ENCODE results near the gene VEZT.
"Not testable (repeated sequence)": the region's sequence is repeated elsewhere in the genome, so short reads cannot be mapped to it uniquely, and the experiment has no call there.

VEZT gene

GRCh38 chr12:95191060-95191696, 26.4 kb upstream of the VEZT start:
- ATAC-seq (ENCODE audit: low read depth) (no peak), DNase-seq (ENCODE audit: low spot score in 2 of 2) (no peak)
- H3K27me3 Mint-ChIP-seq = peaks cover 3% of the 10 kb centered on the region
- peaks cover 2% of the 10 kb centered on the region for H3K4me1 Mint-ChIP-seq
- H3K27ac Mint-ChIP-seq = no peak overlapping the region
- no peak overlapping the region for H3K4me3 Mint-ChIP-seq
- peaks cover 2% of the 10 kb centered on the region for H3K9me3 Mint-ChIP-seq
- peaks cover 3% of the 10 kb centered on the region for H3K36me3 Mint-ChIP-seq

DNA sequence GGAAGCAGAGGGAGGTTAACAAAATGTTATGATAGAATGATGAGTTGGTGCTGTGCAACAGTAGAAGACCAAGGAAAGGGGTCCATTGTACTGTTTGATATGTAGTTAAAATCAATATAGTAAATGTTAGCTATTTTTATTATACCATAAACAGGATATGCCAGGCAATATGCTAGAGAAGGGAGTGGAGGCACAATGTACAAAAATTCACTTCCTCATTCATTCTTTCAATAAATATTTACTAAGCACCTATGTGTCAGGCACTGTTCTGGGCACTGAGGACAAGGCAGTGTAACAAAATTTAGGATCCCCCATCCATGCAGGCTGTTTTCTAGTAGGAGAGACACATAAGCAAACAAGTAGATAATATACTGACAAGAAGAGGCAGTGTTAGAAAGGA, 25.3 kb upstream of the VEZT start:
- Mint-ChIP-seq H3K36me3 (peaks cover 3% of the 10 kb centered on the region), H3K4me1 (peaks cover 2% of the 10 kb centered on the region), H3K4me3 (no peak overlapping the region), H3K9me3 (peaks cover 2% of the 10 kb centered on the region), H3K27me3 (peaks cover 3% of the 10 kb centered on the region), H3K27ac (no peak overlapping the region)
- ATAC-seq (ENCODE audit: low read depth) = no peak
- DNase-seq (ENCODE audit: low spot score in 2 of 2) = no peak

DNA sequence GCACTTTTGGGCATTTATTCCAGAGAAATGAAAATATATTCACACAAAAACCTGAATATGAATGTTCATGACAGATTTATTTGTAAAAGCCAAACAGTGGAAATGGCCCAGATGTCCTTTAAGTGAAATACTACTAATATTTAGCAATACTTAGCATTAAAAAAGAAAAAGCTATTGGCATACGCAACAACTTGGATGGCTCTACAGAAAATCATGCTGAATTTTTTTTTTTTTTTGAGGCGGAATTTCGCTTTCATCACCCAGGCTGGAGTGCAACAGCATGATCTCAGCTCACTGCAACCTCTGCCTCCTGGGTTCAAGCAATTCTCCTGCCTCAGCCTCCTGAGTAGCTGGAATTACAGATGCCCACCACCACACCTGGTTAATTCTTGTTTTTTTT, 24.5 kb upstream of the VEZT start:
- no peak for ATAC-seq (ENCODE audit: low read depth)

GRCh38 chr12:95195122-95195521, 22.5 kb upstream of the VEZT start:
- Mint-ChIP-seq H3K4me1 (peaks cover 8% of the 10 kb centered on the region), H3K9me3 (peaks cover 2% of the 10 kb centered on the region), H3K27me3 (peaks cover 7% of the 10 kb centered on the region), H3K27ac (no peak overlapping the region), H3K36me3 (peaks cover 3% of the 10 kb centered on the region), H3K4me3 (no peak overlapping the region)
- ATAC-seq (ENCODE audit: low read depth) (no peak), DNase-seq (ENCODE audit: low spot score in 2 of 2) (no peak)

More for the DNA sequence above, 24.5 kb upstream of the VEZT start:
- no peak for DNase-seq (ENCODE audit: low spot score in 2 of 2)
- Mint-ChIP-seq H3K27ac (no peak overlapping the region), H3K4me1 (peaks cover 5% of the 10 kb centered on the region), H3K4me3 (no peak overlapping the region), H3K9me3 (peaks cover 2% of the 10 kb centered on the region), H3K27me3 (peaks cover 7% of the 10 kb centered on the region), H3K36me3 (peaks cover 3% of the 10 kb centered on the region)

DNA sequence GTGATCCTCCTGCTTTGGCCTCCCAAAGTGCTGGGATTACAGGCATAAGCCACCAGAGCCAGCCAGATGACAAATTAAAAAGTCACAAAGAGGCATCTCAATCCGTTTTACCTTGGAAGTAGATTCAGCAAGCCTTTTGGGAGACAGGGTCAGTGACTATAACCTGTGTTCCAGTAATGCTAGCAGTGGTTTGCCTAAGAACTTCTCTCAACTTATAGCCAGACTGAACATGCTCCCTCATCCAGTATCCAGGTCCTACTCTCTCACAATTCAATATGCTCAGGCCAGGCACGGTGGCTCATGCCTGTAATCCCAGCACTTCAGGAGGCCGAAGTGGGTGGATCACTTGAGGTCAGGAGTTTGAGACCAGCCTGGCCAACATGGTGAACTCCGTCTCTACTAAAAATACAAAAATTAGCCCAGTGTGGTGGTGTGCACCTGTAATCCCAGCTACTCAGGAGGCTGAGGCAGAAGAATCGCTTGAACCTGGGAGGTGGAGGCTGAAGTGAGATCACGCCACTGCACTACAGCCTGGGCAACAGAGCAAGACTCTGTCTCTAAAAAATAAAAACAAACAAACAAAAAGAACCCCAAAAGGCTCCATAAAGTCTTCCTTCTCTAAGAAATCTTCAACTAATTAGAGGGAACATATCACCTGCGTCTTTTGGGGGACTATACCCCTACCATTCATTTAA, 20.6 kb upstream of the VEZT start:
- H3K9me3 Mint-ChIP-seq; H3K4me3 Mint-ChIP-seq; H3K36me3 Mint-ChIP-seq; DNase-seq (ENCODE audit: low spot score in 2 of 2); H3K27me3 Mint-ChIP-seq; H3K27ac Mint-ChIP-seq; ATAC-seq (ENCODE audit: low read depth): not testable (repeated sequence)
- peaks cover 13% of the 10 kb centered on the region for H3K4me1 Mint-ChIP-seq

DNA sequence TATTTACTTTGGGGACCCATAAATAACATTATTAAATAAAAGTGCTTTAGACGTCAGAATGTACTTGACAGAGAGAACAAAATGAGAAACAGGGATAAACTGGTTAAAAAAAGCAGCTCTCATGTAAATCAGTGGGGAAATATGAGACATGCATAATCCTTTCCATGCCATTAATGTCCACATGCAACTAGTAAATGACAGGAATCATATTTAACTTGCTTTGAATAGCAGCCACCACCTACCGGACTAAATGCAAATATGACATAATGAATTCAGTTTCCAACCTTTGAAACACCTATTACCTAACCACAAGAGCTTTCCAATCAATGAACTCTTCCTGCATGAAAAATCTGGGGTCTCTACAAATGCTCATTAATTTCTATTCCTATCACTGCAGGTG, 20.0 kb upstream of the VEZT start:
- Mint-ChIP-seq H3K36me3 (no peaks in the 10 kb centered on the region), H3K27ac (peak overlapping the region; percentile 84), H3K27me3 (peaks cover 4% of the 10 kb centered on the region), H3K9me3 (no peaks in the 10 kb centered on the region), H3K4me3 (no peak overlapping the region), H3K4me1 (peaks cover 11% of the 10 kb centered on the region)
- ATAC-seq (ENCODE audit: low read depth) (no peak), DNase-seq (ENCODE audit: low spot score in 2 of 2) (no peak)

- ATAC-seq (ENCODE audit: low read depth) (peak; percentile 59), DNase-seq (ENCODE audit: low spot score in 2 of 2) (no peak)
- Mint-ChIP-seq H3K4me3 (peak overlapping the region; percentile 19), H3K27ac (peak overlapping the region; percentile 84), H3K9me3 (no peaks in the 10 kb centered on the region), H3K27me3 (peaks cover 3% of the 10 kb centered on the region), H3K4me1 (peaks cover 16% of the 10 kb centered on the region), H3K36me3 (no peaks in the 10 kb centered on the region)
These were observed 18.7 kb upstream of the VEZT start for GRCh38 chr12:95198914-95199313.

DNA sequence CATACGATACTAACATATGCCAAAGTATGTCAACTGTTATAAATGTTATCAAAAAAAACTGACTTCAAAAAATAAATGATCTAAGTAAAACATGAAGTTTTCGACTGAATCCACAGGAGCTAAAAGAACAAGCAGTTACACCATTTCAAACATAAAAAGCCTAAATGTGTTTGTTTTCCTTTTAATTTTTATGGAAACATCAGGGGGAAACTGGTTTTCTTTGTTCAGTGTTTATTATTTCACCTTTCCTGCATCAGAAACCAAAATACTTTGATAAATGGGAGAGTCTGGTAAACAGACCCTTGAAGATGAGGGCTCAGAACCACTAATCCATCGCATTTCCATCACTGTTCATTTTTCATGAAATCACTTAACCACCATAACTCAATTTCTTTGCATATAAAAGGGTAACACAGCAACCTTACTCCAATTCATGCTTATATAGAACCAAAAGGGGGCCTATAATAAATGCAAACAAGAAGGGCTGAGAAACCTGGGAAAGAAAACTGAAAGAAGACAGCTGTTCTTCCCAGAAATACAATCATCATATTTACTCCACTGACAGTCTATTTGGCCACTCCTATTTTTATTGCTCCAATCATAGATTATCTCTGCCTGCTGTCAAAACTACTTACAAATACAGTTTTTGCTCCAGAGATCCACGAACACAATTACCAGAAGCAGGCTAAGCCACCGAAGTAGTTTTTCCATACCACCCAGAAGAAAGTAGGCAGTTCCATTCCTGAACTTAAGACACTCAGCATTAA, 17.3 kb upstream of the VEZT start:
- peak overlapping the region; percentile 84 for H3K27ac Mint-ChIP-seq
- DNase-seq (ENCODE audit: low spot score in 2 of 2) (no peak), ATAC-seq (ENCODE audit: low read depth) (no peak)
- peak overlapping the region; percentile 38 for H3K4me3 Mint-ChIP-seq
- H3K36me3 Mint-ChIP-seq = no peaks in the 10 kb centered on the region
- H3K27me3 Mint-ChIP-seq = peaks cover 3% of the 10 kb centered on the region
- peaks cover 20% of the 10 kb centered on the region for H3K4me1 Mint-ChIP-seq
- H3K9me3 Mint-ChIP-seq = no peaks in the 10 kb centered on the region

DNA sequence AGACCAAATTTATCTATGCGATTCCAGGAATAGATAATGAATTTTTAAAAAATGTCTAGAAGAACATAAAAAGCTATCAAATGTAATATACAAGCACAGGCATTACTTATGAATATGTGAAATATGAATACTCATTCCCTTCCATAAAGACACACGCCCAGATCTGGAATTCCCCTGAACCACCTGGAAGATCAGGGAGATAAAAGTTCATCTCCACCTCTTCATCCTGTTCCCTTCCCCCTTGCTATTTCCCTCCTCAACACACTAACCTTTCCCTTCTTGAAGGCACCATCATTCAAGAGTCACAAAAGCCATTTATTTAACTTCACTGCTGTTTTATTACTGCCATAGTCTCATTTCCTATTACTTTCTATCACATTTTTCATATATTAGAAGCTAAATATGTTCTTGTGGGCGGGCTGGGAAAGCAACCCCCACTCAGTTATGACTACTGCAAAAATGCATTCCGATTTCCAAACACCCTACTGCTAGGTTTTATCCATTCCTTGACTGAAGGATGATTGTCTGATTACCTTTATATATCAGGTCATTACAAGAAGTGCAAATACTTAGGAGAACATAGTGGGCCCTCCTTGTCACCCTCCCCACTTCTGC, 16.4 kb upstream of the VEZT start:
- no peak for DNase-seq (ENCODE audit: low spot score in 2 of 2)
- no peaks in the 10 kb centered on the region for H3K36me3 Mint-ChIP-seq
- H3K27me3 Mint-ChIP-seq = peaks cover 3% of the 10 kb centered on the region
- H3K27ac Mint-ChIP-seq = peak overlapping the region; percentile 84
- H3K4me1 Mint-ChIP-seq = peaks cover 20% of the 10 kb centered on the region
- no peak for ATAC-seq (ENCODE audit: low read depth)
- H3K9me3 Mint-ChIP-seq = no peaks in the 10 kb centered on the region
- peak overlapping the region; percentile 22 for H3K4me3 Mint-ChIP-seq

GRCh38 chr12:95202691-95203486, 14.7 kb upstream of the VEZT start:
- Mint-ChIP-seq H3K27ac (peak overlapping the region; percentile 51), H3K4me1 (peaks cover 17% of the 10 kb centered on the region), H3K9me3 (no peaks in the 10 kb centered on the region), H3K4me3 (peak overlapping the region; percentile 38), H3K27me3 (no peaks in the 10 kb centered on the region), H3K36me3 (no peaks in the 10 kb centered on the region)
- DNase-seq (ENCODE audit: low spot score in 2 of 2) = no peak
- ATAC-seq (ENCODE audit: low read depth) = no peak

GRCh38 chr12:95203487-95204030, 14.0 kb upstream of the VEZT start:
- Mint-ChIP-seq H3K27ac (no peak overlapping the region), H3K27me3 (no peaks in the 10 kb centered on the region), H3K4me1 (peaks cover 16% of the 10 kb centered on the region), H3K36me3 (no peaks in the 10 kb centered on the region), H3K9me3 (no peaks in the 10 kb centered on the region), H3K4me3 (peak overlapping the region; percentile 4)
- DNase-seq (ENCODE audit: low spot score in 2 of 2) = no peak
- ATAC-seq (ENCODE audit: low read depth) = no peak

- DNase-seq (ENCODE audit: low spot score in 2 of 2) (no peak), ATAC-seq (ENCODE audit: low read depth) (no peak)
- H3K27me3 Mint-ChIP-seq = no peaks in the 10 kb centered on the region
- no peaks in the 10 kb centered on the region for H3K9me3 Mint-ChIP-seq
- no peaks in the 10 kb centered on the region for H3K36me3 Mint-ChIP-seq
- H3K4me3 Mint-ChIP-seq = peak overlapping the region; percentile 56
- peak overlapping the region; percentile 80 for H3K27ac Mint-ChIP-seq
- peaks cover 14% of the 10 kb centered on the region for H3K4me1 Mint-ChIP-seq
These were observed 13.3 kb upstream of the VEZT start for GRCh38 chr12:95204141-95204866.

Data from memory B cell (primary cell).